Stimulated activated CD4-positive, alpha-beta T cell treated with anti-CD3 and anti-CD28 coated beads, Interleukin-1b, Interleukin-23, amount 100 ng/mL, for 1 hour (primary cell): ENCODE results near the gene SLC13A3.

Experiments used
- DNase-seq, 2 donors: peaks; one replicate each; pipeline ENCODE4 v3.0.0-alpha.2; 2020; ENCODE audit warnings: low read depth in 2 of 2

Gene SLC13A3

DNA sequence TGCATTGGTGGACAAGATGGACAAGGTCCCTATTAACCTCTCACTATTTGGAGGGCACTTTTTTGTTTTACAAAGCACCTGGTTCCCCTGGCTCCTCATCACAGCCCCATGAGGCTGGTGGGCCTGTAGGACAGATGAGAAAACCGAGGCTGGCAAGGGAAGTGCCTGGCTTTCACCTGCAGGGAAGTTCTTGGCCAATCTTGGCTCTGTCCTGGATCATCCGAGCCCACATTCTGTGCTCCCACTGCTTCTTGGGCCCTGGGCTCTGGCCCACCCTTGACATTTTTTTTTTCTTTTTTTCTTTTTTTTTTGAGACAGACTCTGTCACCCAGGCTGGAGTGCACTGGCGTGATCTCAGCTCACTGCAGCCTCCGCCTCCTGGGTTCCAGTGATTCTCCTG, 14.7 kb downstream of the SLC13A3 start:
- no peak for DNase-seq

DNA sequence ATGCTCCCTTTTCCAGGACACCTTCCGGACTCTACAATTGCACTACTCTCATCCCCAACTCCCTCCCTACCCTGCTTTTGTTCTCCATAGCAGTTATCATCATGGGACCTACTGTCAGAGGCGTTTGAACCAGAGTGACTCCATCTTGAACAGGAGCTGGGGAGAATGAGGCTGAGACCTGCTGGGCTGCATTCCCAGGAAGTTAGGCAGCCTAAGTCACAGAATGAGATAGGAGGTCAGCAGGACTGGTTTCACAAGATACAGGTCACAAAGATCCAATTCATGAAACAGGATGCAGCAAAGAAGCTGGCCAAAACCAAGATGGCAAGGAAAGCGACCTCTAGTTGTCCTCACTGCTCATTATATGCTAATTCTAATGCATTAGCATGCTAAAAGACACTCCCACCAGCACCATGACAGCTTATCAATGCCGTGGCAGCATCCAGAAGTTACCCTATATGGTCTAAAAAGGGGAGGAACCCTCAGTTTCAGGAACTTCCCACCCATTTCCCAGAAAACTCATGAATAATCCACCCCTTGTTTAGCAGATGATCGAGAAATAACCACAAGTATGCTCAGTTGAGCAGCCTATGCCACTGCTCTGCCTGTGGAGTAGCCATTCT, 15.6 kb downstream of the SLC13A3 start:
- no peak for DNase-seq

DNA sequence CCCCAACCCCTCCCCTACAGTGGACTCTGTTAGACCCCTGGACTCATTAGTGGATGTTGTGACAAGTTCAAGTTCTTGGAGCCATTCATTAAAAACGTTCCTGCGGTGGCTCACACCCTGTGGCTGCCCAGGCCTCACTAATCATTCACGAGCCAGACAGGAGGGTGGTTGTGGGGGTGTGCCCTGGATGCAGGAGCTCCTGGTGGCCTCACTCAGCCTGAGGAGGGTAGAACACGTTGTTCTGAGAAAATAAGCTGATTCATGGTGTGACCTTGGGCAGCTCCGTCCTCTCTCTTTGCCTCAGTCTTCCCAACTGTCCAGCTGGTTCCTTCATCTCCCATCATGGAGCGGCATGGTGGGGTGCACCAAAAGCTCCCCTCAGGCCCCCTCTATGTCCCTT, 16.7 kb downstream of the SLC13A3 start:
- DNase-seq: no peak

DNA sequence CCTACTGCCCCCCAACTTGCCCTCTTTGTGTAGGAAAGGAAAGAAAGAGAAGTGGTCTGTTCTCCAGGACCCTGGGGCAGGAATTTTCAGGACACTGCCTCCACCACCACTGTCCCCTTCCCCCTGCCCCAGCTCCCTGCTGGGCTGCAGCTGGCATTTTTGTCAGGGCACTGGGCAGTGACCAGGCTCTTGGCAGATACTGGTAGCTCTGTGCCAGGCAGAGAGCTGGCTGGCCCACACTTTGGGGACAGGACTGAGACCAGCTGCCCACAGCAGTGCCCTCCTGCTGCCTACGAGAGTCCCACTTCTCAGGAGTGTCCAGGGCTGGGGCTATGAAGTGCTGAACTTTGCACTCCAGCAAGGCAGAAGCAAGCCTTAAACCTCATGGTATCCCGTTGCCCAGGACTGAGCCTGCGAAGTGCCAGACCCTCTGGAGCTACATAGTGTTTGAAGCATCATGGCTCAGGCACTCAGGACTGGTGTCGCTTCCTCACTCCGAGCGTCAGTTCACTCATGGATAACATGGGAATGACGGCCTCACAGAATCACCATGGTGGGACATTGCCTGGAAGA, 19.3 kb downstream of the SLC13A3 start:
- no peak for DNase-seq

DNA sequence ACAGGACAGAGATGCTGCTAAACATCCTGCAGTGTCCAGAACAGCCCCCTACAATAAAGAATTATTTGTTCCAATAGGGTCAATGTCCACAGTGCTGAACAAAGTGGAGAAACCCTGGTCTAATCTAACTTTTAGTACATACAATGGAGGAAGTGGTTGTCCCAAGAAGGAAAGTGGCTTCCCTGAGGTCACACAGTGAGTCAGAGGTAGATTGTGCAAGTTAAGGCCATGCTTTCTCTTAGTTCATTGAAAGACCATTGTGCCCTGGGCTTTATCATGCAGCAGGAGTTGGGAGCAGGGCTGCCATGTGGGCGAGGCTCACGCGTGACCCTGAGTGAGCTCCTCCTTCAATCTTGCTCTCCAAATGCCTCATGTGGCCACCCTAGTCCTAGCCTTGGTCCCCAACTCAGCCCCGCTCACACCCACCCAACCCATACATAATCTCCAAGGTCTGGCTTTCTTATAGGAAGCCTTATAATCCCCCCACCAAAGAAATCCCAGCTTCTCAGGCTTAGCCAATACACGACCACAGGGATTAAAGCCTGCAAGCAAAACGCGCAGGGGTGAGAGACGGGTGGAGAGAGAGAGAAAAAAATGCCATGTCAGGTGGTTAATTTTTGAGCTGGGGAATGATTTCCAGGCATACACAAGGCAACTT, 19.9 kb downstream of the SLC13A3 start:
- DNase-seq: no peak

DNA sequence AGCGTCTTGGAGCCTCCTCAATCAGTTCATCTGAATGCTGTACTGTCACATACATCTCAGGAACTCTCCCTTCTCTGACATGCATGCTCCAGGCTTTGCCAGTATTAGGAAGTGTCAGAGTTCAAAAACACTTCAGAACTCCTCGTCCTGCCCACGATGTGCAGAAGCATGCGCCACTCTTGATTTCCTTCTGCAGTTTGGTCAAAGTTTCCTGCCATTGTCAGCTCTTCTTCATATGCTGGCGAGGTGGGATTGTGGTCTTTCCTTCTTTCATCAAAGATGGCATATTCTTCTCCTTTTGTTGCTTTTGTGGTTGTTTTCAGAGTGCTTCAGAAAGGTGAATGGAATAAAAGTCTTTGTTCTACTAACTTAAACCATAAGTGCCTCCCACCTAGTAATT, 21.0 kb downstream of the SLC13A3 start:
- DNase-seq: no peak

DNA sequence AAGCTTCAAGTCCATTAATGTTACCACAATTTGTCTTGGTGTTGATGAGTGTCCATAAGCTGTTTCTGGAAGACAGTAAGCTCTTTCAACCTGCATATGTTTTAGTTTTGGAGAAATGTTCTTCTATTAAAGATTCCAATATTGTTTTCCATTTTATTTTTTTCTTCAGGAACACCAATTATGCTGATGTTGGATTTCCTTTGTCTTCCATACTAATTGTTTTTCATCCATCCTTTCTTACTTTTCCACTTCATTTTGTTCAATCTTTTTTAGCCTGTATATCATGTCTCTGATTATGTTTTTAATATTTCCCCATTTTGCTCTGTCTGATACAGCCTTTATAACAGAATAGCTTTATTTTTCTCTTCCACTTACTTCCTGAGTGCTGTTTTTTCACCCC, 21.9 kb downstream of the SLC13A3 start:
- DNase-seq: no peak

DNA sequence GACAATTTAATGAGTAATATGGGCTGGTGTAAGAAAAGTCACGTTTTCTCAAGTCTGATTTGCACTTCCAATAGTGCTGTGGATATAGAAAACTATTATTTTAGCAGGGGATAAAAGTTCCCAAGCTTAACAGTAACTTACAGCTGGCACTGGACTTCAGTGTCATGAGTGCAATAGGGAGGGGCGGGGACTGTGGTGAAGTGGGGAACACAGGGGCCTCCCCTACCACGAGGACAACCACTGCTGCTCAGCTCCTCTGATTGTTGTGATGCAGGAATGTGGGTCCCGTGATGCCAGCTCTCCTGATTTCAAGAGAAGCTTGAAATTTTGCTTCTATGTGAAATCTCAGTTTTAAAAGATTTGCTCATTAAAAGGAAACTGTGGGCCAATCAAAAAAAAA, 24.0 kb downstream of the SLC13A3 start:
- no peak for DNase-seq

DNA sequence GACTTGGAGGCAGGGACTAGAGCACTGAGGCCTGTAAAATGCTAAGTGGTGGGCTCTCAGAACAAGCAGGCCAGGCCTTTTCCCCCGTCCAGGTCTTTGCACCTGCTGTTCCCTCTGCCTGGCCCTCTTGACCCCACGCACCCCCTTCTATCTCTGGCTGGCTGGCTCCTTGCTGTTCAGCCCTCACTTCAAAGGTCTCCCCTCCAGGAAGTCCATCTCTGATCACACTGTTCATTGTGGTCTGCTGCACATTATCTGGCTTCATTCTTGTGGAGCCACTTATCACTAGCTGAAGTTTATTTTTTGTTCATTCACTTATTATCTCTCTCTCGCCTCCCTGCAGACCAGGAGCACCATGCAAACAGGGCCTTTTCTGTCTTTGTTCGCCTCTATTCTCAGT, 24.5 kb downstream of the SLC13A3 start:
- DNase-seq: no peak

DNA sequence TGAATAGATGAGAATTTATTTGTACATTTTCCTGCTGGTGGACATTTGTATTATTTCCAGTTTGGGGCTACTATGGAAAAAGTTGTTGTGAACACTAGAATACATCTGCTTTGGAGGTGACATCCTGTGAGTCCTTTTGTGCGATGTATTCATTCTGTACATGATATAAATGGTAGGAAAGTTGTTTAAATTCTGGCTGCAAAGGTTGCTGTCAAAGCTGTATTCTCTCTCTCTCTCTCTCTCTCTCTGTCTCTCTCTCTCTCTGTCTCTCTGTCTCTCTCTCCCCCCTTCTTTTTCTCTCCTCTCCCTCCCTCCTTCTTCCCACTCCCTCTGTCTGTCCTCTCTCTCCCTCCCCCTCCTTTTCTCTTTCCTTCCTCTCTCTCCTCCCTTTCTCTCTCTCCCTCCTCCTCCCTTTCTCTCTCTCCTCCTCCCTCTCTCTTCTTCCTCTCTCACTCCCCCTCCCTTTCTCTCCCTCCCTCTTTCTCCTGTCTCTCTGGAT, 25.3 kb downstream of the SLC13A3 start:
- DNase-seq: no peak

DNA sequence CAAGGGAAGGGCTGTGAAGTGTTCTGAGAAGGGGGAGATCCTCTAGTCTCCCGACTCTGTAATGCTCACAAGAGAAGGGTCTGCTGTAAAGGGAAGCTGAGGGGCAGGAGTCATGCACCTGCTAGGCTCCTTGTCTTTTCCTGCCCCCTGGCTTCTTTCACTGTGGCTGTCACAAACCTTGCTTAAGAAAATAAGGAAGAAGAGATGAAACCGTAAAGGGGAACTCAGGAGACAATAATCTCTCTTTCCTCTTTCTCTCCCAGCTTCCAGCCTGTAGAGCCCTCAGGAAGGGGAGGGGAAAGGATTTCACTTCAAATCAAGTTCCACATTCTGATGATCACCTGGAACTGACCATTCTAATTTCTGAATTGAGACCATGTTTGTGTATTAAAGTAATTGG, 26.3 kb downstream of the SLC13A3 start:
- DNase-seq: no peak

DNA sequence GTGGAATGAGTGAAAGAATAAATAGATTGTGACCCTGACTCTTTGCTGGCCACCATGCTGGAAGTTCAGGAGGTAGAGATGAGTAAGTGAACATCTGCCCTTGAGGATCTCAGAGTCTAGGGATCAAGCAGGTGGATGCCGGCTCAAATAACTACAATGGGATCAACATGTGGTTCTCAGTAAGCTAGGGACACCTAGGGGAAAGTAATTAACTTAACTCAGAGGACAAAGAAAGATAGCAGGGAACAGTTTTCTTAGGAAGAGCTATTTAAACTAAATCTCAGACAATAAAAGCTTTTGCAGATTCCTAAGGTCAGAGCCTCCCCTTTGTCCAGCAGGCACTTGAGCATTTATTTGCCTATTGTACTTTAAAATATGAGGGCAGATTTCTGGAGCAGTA, 29.1 kb downstream of the SLC13A3 start:
- no peak for DNase-seq

DNA sequence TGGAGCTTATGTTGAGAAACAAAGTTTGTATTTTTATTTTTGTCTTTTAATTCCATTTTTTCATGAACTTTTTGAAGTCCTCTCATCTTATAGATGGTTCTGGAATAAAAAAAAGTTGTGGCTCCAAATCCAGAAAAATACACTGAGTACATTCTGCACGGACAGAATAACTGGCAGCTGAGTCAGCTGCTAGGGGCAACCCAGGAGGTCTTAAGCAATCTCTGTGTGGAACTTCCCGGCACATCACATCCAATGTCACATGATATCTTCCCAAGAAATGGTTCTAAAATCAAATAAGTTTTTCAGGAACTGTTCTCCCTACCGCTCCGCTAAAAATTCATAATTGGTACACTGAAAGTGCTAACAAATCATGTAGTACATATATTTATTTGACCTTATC, 29.8 kb downstream of the SLC13A3 start:
- no peak for DNase-seq

DNA sequence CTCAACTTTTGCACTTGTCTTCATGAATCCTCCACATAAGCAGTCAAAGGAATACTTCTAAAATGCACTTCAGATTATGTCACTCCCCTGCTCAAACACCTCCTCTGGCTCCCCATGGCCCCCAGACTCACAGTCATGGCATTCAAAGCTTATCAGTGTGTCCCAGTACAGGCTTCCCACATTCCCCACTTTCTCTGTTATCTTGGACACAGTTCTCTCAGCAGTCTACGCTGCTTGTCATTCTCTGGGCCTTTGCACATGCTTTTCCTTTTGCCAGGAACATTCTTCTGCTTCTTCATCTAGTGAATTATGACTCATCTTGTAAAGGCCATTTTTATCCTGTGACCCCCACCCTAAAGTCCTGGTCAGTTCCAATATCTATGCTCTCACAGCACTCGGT, 31.8 kb downstream of the SLC13A3 start:
- DNase-seq: no peak

DNA sequence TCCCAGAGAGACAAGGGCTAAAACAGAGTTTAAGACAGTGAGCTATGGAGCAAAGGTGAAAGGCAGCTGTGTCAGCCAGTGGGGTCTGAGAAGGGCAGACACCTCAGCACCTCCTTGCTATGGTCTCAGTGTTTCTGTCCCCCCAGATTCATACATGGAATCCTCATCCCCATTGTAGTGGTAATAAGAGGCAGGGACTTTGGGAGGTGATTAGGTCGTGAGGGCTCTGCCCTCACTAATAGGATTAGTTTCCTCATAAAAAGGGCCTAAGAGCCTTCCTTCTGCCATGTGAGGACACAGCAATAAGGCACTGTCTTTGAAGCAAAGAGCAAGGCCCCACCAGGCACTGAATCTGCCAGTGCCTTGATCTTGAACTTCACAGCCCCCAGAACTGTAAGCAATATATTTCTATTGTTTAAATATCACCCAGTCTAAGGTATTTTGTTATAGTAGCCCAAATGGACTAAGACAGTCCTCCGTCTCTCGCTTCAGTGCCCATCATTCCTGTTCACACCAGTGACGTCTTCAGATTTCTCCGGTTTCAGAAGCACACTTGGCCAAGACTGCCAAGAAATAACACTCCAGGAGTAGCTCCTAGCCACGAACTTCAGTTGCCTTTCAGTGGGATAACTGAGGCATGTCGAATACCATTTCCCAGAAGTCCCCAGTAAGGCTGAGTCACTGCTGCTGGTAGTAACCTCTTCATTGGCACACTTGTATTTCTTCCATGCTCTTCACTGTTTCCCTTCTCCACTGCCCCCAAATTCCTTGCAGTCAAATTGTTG, 32.8 kb downstream of the SLC13A3 start:
- no peak for DNase-seq

DNA sequence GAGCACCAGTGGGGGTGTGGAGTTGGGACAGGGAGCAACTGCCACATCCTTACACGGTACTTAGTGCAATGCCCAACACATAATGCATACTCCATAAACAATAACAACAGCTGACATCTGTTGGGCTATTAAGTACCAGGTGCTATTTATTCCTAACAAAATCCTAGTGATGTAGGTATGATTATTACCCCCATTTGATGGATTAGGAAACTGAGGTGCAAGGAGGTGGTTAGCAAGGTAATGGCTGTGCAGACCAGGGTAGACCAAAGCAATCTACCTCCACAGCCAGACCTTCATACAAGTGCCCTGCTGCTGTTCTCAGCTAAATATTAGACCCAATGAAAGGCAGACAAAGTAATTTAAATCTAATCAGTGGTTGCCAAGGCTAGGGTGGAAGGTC, 36.8 kb downstream of the SLC13A3 start:
- DNase-seq: no peak

DNA sequence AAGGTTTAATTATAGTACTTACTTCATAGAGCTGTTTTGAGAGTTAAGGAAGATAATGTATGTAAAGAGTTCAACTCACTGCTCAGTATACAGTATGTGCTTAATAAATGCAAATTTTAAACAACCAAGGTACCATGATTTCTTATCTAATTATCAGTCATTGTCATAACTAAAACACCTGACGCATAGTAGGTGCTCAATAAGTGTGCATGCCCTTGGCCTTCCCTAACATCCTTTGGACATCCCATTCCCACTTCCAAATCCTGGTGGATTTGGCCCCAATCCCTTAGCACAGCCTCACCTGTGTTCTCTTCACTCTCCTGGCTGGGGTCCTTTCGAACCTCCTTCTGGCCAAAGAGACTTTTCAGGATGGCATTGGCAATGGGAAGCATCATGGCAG, 41.1 kb downstream of the SLC13A3 start:
- DNase-seq: no peak

DNA sequence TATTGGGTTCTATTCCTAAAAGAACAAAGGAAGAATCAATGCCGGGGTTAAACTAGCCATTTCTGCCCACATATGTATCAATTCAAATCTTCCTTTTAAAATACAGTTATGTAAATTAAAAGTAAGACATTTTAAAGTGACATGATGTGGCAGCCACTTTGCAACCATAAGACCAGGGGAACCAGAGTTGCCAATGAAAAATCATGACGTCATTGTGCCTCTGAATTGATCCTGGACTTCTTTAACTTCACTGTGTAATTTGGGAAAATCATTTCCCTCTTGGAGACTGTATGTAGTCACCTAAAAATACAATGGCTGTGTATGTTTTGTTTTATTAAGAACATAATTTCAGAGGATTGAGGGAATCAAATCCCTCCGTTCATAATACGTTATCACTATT, 42.2 kb downstream of the SLC13A3 start:
- DNase-seq: no peak

DNA sequence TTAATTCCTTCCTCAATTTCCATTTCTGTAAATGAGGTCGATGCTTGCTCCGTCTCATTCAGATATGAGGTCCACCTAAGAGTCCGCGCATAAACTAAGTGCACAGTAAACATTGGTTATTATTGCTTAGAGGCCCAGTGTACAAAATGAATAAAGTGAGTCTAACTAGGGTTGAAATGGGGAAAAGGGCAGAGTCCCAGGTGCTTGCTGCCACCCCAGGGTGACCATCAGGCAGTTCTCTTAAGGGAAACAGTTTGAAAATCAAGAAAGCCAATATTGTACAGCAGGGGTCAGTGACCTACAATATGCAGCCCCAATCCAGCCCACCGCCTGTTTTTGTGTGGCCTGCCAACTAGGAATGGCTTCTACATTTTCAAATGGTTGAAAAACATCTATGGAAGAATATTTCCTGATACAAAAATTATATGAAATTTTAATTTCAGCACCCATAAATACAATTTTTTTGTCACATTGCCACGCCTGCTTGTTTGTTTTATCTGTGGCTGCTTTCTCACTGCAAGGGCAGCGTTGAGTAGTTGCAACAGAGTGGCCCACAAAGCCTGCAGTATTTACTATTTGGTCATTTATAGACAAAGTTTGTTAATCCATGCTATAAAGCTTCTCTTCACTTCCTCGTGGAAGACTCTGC, 43.3 kb downstream of the SLC13A3 start:
- no peak for DNase-seq

DNA sequence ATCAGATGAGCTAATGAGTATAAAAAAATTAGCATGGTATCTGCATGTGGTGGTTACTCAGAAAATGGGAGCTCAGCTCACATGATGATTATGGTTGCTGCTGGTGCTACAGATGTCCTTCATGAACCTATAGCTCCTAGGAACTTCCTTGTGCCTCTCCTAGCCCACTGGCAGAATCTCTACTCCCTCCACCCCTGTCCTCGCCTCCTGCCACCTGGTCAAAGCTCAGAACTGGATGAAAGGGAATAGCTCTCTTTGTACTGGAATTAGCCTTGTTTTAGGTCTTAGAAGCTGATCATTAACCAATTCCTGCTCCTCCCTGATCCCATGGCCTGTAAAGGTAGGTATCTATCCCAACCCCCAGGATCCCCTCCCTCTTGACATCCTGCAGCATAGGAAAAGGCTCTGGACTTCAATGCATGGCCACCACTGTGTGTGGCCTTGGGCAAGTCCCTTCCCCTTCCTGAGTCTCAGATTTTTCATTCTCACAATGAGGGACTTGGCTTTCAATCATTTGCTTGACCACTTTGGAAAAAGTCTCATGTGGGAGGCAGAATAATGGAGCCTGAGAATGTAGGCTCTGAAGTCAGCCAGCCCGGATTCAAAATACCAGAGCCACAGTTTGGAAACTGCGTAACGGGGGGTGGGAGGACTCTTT, 43.9 kb downstream of the SLC13A3 start:
- no peak for DNase-seq

DNA sequence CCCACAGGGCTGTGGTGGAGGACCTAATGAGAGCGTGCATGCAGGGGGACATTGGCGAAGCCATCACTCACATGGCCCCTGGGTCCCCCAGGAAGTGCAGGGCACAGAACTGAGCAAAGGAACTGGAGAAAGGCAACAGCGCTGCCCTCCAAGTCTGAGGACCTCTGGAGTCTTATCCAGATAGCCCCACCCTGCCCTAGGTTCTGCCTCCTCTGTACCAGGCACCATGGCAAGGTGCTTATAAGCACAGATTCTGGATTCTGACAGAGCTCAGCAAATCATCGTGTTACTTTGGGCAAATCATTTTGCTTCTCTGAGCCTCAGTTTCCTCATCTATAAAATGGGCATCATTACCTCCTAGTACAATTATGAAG, 44.5 kb downstream of the SLC13A3 start:
- no peak for DNase-seq
